Measurements from ENCODE around the gene MSI2. TPM values are rescaled to one million over a fixed set of nuclear protein-coding genes. Genes with fewer than 3 reads are reported as not detected.

The MSI2 gene
- total and polyA plus RNA-seq, 7 donors: 37.6 to 133 (median 87.1) TPM

DNA sequence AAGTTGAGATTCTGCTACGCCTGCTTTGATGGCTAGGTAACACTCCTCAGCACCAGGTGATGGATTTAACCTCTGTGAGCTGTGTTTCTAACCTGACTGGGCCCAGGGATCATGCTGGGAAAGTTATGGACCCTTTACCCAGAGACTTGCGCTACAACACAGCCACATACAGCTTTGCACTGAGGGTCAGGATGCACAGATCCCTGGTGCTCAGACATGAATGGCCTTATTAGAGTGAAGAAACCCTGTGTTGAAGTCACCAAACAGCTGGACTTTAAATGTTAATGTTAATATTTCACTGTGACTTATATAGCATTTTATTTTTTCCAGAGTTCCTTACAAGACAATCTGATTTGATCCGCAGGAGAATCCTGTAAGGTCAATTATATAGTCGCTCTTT is 114.3 kb downstream of the MSI2 start:
- 96 to 97% (median 97%) methylated on average over 4 of the region's 4 CpGs for WGBS, 3 donors
- Histone ChIP-seq H3K4me3 (no peak overlapping the region), H3K9me3 (no peaks in the 10 kb centered on the region), H3K36me3 (ENCODE audit: insufficient read depth in 1 of 2, low read depth in 1 of 2) (no peaks in the 10 kb centered on the region), H3K27ac (peak overlapping the region; percentile 93), H3K27me3 (ENCODE audit: insufficient read depth in 3 of 3, low read length in 2 of 3) (no peaks in the 10 kb centered on the region), H3K4me1 (peaks cover 58% of the 10 kb centered on the region)
- TF ChIP-seq, protein P1, sequence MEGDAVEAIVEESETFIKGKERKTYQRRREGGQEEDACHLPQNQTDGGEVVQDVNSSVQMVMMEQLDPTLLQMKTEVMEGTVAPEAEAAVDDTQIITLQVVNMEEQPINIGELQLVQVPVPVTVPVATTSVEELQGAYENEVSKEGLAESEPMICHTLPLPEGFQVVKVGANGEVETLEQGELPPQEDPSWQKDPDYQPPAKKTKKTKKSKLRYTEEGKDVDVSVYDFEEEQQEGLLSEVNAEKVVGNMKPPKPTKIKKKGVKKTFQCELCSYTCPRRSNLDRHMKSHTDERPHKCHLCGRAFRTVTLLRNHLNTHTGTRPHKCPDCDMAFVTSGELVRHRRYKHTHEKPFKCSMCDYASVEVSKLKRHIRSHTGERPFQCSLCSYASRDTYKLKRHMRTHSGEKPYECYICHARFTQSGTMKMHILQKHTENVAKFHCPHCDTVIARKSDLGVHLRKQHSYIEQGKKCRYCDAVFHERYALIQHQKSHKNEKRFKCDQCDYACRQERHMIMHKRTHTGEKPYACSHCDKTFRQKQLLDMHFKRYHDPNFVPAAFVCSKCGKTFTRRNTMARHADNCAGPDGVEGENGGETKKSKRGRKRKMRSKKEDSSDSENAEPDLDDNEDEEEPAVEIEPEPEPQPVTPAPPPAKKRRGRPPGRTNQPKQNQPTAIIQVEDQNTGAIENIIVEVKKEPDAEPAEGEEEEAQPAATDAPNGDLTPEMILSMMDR (IDR thresholded peaks at IDR 0.05): no peak
- intact Hi-C loops (cut with DNase I): no loop called here
- ATAC-seq (no peak), DNase-seq (no peak)

DNA sequence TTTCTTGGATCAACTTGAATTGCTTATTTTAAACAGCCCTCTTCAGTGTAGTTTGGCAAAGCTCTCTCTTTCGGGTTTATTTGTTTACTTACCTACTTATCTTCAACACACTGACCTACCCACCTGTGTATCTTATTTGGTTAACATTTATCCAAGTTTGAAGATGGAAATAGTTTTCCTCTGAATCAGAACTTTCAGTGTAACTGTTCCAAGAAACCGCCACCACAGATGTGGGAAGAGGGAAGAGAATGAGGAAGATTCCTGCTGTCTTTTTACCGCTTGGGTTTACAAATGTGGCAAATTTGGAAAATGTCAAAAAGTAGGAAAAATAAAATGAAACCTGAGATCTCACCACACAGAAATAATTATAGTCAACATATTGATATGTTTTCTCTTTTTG is 115.8 kb downstream of the MSI2 start:
- Histone ChIP-seq H3K9me3 (no peaks in the 10 kb centered on the region), H3K27ac (no peak overlapping the region), H3K4me1 (peaks cover 50% of the 10 kb centered on the region), H3K36me3 (ENCODE audit: insufficient read depth in 1 of 2, low read depth in 1 of 2) (no peaks in the 10 kb centered on the region), H3K4me3 (no peak overlapping the region), H3K27me3 (ENCODE audit: insufficient read depth in 3 of 3, low read length in 2 of 3) (no peaks in the 10 kb centered on the region)
- DNase-seq (no peak), ATAC-seq (no peak)
- TF ChIP-seq, protein P1 (IDR thresholded peaks at IDR 0.05): no peak
- intact Hi-C loops (cut with DNase I): no loop called here
- 89 to 94% (median 94%) methylated on average over 3 of the region's 3 CpGs for WGBS, 3 donors

DNA sequence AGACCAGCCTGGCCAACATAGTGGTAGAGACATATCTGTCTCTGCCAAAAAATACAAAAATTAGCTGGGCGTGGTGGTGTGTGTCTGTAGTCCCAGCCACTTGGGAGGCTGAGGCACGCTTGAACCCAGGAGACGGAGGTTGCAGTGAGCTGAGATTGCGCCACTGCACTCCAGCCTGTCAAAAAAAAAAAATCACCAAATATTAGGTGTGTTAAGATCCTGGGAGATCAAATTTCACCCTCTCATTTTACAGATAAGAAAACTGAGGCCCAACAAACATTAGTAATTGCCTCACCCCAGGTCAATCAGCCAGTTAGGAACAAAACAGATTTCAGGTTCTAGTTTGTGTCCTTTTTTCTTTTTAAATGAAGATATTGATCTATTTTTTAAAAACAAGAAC is 116.7 kb downstream of the MSI2 start:
- intact Hi-C loops (cut with DNase I): no loop called here
- DNase-seq: no peak

DNA sequence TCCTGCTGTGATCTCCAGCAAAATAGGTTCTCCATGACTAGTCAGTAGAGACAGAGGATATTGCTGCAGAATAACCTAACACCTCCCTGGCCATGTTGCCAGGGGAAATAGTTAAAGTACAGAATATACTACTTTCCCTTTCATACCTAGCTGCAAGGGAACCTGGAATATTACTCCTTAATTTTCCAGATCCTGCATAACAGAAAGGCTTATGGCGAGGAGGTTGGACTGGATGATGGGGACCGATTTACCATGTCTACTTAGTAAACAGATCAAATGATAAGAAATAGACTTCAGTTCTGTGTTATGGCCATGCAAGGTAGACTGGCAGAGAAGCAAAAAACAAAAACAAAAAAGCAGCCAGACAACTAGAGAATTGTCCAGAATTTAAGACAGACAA is 117.4 kb downstream of the MSI2 start:
- WGBS, 3 donors: 97 to 99% (median 98%) methylated on average over 2 of the region's 2 CpGs
- Histone ChIP-seq H3K4me3 (no peak overlapping the region), H3K9me3 (no peaks in the 10 kb centered on the region), H3K27me3 (ENCODE audit: insufficient read depth in 3 of 3, low read length in 2 of 3) (no peaks in the 10 kb centered on the region), H3K27ac (no peak overlapping the region), H3K36me3 (ENCODE audit: insufficient read depth in 1 of 2, low read depth in 1 of 2) (no peaks in the 10 kb centered on the region), H3K4me1 (peaks cover 43% of the 10 kb centered on the region)
- DNase-seq (no peak), ATAC-seq (no peak)
- intact Hi-C loops (cut with DNase I): no loop called here
- TF ChIP-seq, protein P1 (IDR thresholded peaks at IDR 0.05): no peak

More for the DNA sequence above, 116.7 kb downstream of the MSI2 start:
- no peaks in the 10 kb centered on the region for H3K36me3 ChIP-seq (ENCODE audit: insufficient read depth in 1 of 2, low read depth in 1 of 2)
- no peak for ATAC-seq
- no peaks in the 10 kb centered on the region for H3K9me3 ChIP-seq
- no peaks in the 10 kb centered on the region for H3K27me3 ChIP-seq (ENCODE audit: insufficient read depth in 3 of 3, low read length in 2 of 3)
- TF ChIP-seq, protein P1 (IDR thresholded peaks at IDR 0.05): no peak
- no peak overlapping the region for H3K27ac ChIP-seq
- WGBS, 3 donors: 96 to 99% (median 97%) methylated on average over 4 of the region's 4 CpGs
- H3K4me1 ChIP-seq: peaks cover 43% of the 10 kb centered on the region
- H3K4me3 ChIP-seq: no peak overlapping the region

DNA sequence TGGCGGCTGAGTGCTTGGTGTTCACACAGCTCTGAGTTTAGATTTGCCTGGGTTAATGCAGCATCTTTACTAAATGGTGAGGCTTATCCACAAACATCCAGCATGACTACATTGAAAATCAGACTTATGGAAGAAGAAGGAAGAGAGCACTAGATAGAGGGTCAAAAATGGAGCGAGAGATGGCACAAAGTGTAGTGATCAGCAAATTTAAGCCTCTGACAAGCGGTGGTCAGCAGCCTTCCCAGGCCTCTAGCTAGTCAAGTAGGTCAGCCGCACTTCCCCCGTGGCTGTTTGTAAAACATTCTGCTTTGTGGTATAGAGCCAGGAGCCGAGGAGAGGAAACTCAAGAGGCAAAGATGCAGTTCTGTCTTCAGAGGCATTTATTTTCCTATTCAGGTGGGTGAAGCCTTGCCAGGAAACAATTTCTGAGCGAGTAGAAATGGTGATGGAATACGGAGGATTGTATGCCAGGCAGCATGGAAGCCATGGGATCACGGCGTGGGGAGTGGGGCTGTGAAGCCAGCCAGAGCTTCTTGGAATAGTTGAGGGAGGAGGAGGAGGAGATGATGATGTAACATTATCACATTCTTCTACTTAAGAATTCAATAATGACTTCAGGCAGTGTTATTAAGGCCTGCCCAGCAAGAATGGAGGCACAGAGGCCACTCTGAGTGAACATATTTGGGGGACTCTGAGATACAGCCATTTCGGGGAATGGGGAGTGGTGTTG is 118.9 kb downstream of the MSI2 start:
- Histone ChIP-seq H3K4me3 (no peak overlapping the region), H3K9me3 (no peaks in the 10 kb centered on the region), H3K4me1 (peaks cover 41% of the 10 kb centered on the region), H3K36me3 (ENCODE audit: insufficient read depth in 1 of 2, low read depth in 1 of 2) (no peaks in the 10 kb centered on the region), H3K27me3 (ENCODE audit: insufficient read depth in 3 of 3, low read length in 2 of 3) (no peaks in the 10 kb centered on the region), H3K27ac (peak overlapping the region; percentile 44)
- intact Hi-C loops (cut with DNase I): no loop called here
- 54 to 71% (median 64%) methylated on average over 11 of the region's 11 CpGs for WGBS, 3 donors
- TF ChIP-seq, protein P1 (IDR thresholded peaks at IDR 0.05): no peak
- ATAC-seq (peak in 1 of 4 donors; percentile 14), DNase-seq (no peak)

Data from psoas muscle (tissue), 8 donors.